Astrocyte of the hippocampus (primary cell): ENCODE results near the gene SOST.

ENCODE experiments used
- DNase-seq: peaks from one replicate; pipeline ENCODE4 v3.0.0; 2011; ENCODE audit warnings: low read depth, low spot score

Gene SOST

DNA sequence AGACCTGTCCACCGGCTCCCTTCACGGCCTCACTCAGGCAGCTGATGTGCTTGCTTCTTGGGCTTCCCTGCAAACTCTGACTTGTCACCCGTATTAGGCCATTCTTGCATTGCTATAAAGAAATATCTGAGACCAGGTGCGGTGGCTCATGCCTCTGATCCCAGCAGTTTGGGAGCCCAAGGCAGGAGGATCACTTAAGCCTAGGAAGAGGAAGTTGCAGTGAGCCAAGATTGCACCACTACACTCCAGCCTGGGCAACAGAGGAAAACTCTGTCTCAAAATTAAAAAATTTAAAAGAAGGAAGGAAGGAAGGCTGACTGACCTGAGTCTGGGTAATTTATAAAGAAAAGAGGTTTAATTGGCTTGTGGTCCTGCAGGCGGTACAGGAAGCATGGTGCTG lies 17.0 kb downstream of the SOST start:
- no peak for DNase-seq

DNA sequence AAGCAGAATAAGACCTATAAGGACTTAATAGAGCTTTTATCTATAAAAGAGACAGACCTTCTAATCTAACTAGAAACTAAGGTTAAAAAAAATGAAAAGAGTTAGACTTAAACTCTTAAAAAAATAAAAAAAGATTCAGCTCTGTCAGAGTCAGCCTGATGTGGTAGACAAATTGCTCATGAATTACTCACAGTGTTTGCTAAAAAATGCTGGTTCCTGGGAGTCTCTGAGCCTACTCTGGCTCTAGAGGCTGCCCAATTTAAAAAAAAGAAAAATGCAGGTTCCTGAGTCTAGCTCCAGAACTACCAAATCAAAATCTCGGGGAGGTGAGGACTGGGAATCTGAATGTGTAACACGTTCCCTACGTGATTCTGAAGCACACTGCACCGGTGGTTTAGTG lies 18.1 kb downstream of the SOST start:
- peak; percentile 51 for DNase-seq

DNA sequence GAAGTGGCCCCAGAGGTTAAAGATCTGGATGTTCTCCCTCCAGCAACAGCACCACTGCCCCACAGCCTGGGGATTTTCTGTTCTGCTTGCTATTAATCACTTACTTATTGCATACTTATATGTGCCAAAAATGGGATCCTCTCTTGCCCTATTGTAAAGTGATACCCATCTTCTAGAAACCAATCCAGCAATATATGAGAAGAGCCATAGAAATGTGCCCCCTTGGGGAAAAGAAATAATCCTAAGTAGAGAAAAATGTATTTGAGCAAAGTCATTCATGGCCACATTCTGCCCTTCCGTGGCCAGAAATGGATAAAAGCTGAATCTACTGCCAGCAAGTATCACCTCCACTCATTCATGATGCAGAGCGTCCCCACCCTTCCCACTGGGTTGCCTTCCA lies 20.9 kb downstream of the SOST start:
- no peak for DNase-seq

DNA sequence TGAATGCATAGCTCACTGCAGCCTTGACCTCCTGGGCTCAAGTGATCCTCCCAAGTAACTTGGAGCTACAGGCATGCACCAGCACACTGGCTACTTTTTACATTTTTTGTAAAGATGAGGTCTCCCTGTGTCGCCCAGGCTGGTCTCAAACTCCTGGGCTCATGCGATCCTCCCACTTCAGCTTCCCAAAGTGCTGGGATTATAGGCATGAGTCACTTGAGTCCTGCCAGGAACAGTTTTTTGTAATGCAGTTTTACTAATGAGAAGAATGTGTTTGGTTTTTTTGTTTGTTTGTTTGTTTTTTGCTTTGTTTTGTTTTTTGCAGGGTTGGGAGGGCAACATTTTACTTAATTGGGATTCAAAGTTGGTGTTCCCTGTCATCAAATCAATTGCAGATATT lies 22.2 kb downstream of the SOST start:
- peak; percentile 35 for DNase-seq

DNA sequence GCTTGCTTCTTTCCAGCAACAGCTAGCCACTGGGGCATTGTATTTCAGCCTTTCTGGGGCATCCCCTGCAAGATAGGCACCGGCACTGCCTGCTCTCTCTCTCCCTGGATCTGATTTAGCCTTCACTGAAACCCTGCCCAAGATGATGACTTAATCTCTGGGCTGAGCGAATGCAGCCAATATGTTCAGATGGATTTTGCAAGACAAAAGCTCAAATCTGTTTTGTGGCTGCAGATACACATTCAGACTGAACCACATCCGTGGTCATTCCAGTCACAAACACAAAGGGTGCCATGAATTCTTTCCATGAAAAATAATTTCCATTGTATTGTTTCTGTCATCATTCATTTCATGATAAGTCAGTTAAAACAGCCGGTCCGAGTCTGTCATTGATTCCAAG lies 24.2 kb downstream of the SOST start:
- peak; percentile 93 for DNase-seq

DNA sequence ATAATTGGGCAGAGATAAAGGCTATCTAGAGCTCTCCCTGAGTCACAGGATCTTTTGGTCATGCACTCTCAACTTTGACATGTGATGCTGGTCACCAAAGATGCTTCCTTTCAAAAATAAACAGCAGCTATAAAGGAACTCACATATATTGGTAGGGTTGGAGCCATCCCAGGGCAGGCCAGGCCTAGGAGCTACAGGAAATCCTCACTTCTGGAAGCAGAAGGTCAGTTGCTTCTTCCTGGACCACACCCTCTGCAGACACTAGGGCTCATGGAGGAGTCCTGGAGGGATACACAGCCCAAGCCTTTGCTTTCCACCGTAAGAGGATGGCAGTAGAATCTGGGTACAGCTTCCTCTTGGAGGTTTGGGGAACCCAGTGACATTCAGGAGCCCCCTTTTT lies 24.6 kb downstream of the SOST start:
- no peak for DNase-seq

DNA sequence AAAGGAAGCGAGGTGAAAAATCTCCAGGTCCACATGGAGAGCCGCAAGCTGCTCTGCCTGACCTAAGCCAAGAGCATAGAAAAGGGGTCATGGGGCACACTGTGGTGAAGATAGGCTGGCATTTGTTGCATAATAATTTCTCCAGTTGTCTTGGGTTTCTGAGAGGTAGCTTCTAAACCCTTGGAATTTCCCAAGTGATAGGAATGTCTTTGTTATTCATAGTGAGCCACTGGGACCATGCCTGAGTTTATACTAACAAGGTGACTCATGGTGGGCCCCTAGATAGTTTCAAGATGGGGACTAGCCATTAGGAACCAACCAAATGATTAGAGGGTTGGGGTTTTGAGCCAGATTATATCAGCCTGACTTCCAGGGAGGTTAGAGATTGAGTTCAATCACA lies 25.6 kb downstream of the SOST start:
- peak; percentile 87 for DNase-seq

DNA sequence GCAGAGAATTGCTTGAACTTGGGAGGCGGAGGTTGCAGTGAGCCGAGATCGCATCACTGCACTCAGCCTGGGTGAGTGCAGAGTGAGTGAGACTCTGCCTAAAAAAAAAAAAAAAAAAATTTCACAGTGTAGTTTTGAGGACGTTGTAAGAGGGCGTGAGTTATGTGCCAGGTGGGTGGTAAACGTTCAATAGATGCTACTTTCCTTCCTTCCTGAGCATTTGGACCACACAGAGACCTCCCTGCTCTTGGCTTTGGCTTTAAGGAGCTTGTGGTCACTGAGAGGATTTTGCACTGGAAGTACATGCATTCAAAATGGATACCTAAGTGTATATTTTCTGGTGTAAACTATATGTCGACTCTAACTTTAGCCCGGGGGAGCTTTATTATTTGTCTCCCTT lies 30.5 kb downstream of the SOST start:
- DNase-seq, result no peak

DNA sequence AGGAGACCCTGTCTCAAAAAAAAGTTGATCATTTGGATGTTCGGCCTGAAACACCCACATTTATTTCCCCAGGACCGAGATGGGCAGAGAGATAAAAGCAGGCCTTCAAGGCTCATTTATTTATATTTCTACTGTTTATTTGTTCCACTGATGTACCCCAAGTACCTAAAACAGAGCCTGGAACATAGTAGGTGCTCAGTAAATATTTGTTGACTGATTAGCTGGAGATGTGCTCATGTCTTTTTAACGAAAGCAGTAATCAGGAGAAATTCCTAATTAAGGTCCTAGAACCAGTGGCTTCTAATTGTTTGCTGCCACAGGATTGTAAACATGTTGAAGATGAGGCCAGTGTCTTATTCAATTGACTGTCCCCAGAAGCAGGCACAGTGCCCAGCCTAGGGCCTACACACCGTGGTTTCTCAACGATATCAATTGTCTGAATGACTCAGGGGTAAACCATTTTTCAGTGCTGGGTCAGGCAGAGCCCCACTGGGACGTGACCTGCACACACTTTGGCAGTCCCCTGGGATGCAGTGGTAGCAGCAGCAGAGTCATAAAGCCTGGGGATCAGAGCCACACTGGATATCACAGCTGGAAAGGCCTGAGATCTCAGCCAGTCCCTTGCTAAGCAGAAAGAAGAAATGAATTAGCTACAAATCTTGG lies 34.8 kb downstream of the SOST start:
- peak; percentile 71 for DNase-seq

DNA sequence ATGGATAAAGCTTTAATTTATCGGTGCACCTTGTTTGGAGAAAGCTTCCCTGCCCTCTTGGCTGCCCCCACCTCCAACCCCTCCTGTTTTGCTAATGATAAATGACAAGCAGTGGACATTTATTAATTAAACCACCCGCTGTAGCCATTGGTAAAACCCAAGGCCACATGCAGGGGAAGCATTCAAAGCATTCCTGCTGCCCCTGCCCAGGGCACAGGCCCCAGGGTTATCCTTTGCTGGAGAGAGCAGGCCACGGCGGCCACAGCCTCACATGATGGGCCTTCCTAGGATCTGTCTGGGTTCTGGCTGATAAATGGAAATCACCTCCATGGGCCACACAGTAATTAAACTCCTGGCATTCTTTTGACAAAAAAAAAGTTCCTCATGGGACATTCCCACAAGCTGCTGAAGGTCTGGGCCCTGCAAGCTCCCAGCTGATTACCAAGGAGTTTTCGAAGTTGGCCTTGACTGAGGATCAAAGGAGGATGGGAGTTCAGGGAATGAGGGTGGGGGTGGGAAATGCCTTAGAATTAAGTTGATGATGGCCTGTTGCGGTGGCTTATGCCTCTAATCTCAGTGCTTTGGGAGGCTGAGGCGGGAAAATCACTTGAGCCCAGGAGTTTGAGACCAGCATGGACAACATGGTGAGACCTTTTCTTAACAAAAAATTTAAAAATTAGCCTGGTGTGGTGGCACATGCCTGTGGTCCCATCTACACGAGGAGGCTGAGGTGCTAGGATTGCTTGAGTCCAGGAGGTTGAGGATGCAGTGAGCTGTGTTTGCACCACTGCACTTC lies 35.5 kb downstream of the SOST start:
- DNase-seq, result peak; percentile 37

DNA sequence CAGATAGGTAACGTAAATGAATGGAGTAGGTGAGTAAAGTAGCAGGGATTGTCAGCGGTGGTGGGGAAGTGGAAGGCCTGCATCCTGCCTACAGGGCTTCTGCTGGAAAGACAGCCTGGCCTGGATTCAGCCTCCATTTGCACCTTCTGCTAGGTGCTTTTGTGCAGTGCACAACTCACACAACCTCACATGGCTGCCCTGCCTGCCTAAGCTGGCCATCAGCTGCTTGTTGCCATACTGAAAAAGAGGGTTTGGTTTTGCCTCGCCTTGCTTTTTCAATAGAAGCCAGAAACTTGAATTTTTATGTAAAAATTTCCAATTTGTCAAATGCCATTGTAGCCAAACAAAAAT lies 36.3 kb downstream of the SOST start:
- DNase-seq, result no peak

DNA sequence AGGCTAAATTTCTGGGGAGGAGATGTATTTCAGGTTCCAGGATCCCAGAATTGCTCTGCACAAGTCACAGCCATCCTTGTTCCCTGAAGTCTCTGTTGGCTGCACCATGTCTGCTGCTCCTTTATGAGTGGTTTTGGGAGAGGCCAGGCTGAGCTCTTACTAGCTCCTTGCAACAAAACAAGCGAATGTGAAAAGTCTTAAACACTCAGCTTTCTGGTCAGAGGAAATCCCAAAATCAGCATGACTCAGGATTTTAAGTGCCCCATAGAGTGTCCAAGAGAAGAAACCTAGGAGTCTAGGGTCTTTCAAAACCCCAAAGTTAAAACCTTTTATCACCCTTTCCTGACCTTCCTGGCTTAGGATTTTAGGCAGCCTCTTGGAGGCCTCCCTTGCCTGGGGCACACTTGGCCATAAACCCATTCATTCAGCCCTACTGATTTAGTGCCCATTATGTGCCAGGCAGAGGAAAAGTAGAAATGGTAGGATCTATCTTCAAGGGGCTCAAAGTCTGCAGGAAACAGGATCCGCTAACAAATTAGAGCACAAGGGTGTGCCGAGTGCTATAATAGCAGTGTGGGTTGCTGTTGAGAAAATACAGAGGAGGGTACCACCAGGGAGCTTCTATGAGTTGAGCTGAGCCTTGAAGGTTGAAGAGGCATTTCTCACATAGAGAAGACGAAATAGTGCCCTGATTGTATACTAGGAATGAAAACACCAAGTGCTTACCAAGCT lies 36.9 kb downstream of the SOST start:
- DNase-seq, result no peak

DNA sequence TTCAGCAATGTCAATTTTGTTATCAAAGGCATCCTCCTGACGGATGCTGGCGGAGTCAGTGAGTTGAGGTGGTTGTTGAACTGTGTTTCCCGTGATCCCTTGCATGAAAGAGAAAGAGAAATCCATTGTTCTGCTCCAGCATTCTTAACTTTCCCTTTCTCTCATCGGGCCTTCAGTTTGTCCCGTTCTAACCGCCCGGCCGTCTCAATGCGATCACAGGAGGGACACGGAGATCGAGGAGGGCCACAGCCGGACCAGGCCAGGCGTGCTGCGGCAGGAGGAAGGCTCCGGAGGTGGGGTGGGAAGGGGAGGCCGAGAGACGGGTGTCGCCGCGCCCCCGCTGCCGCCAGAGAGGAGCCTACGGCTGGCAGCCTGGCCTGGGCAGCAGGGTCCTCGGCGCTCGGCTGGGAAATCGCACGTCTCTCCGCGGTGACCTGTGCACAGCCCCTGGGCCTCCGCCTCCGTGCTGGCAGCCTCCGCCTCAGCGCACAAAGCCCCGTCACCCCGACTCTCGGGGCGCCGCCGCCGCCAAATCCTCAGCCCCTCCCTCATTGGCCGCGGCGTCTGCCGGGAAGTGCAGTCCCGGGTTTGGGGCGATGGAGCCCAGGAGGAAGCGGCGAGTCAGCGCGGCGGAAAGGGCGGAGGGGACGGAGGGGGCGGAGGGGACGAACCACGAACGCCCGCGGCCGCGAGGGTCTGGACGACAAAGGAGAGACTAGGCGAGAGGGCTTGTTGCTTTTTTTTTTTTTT lies 38.1 kb downstream of the SOST start:
- peak; percentile 79 for DNase-seq

DNA sequence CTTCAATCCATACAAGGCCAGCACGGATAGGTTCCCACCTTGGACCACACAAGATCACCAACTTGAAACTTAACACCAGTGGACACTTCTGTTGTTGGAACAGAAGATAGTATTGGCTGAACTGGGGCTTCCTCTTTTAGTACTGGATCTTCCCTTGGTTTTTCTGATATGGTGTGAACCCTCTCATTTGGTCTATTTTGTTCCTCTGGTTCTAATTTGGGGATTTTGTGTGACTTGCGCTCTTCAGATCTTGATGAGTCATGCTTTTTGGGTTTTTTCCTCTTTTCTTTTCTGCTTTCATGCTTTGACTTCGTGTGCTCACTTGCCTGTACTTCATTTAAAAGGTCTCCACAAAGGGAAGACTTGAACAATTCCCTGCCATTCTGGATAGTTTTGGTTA lies 39.0 kb downstream of the SOST start:
- DNase-seq, result no peak

DNA sequence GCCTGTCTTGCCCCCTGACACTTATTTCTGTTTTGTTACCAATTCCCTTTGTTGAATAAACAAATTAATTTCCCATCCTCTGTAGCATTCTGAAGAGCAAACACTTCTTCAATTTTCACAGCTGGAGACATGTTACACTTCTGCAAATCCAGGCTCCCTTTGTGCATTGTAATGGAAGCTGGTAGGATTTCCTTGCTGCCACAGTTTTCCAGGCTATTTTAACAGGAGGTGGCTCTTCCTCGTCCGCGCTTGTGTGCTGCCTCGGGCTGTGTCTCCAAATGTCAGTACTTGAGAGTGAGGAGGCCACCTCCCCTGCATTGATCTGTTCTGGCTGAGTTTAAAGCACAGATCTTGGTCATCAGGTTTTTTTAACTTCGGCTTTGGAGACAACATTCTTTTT lies 40.0 kb downstream of the SOST start:
- no peak for DNase-seq

DNA sequence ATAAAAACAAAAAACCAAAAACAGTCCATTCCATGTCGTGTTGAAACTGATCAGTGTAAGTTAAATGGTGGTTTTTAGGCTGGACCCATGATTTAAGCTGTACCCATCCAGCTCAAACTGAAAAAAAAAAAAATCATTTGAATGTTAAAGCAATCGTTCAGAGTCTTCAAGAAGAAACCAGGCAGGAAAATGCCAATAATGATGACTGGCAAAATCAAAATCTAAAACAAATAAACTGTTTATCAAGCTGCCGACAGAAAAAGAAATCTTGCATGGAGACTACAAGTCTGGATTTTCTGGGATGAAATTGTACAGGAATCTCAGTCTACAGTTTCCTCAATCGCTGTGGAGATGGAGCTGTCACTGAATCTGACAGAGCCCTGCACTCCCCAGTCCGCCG lies 40.7 kb downstream of the SOST start:
- no peak for DNase-seq

DNA sequence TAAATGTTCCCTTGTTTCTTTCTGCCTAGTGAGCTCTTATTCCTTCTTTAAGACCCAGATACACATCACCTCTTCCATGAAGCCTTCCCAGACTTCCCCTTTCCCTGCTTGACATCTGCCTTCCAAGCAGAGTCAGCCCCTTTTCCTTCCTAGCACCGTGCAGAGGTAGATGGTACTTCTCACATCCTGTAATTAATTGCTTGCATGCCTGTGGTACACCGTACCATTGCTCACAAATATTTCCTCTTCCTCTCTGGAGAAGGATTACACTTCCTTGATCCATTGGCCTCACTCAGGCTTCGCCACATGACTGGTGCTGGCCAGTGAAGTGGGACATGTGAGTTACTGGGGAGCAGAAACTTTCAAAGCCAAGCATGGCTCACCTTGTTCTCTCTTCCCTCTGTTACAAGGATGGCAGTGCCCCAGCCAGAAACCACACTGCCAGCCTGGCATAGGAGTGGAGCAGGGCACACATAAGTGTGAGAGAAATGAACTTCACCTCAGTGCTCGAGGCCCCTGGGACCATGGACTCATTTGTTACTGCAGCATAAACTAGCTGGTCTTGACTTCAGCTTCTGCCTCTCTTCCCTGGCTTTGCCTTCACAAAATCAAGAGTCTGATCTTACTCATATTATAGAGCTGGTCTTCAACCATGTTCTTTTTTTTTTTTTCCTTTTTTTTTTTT lies 44.0 kb downstream of the SOST start:
- peak; percentile 69 for DNase-seq

DNA sequence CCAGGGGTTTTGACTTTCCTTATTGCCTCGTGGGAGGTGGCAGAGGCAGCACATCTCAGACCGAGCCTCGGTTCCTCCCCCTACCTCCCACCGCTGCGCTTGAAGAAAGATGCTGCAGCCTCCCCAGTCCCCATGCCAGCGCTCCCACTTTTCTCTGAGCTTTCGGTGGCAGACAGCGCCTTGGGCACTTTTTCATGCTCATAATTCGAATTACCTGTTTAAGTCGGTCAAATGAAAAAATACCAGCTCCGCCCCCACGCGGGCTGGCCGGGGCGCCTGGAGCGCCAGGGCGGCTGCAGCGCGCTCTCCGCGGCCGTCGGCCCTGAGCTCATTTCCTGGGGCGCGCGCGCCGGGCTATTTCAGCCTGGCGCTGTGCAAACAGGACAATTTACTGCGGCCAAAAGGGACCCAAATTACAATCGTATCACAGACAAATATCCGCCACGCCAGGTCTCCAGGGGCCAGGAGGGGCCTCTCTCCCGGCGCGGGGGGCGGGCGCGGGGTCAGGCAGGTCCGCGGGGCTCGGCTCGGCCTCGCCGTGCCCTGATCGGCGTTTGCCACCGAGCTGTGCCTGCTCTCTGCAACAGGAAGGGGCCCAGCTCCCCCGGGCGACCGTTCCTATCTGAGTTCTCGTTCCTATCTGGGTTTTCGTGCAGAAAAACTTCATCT lies 45.0 kb downstream of the SOST start:
- peak; percentile 68 for DNase-seq

DNA sequence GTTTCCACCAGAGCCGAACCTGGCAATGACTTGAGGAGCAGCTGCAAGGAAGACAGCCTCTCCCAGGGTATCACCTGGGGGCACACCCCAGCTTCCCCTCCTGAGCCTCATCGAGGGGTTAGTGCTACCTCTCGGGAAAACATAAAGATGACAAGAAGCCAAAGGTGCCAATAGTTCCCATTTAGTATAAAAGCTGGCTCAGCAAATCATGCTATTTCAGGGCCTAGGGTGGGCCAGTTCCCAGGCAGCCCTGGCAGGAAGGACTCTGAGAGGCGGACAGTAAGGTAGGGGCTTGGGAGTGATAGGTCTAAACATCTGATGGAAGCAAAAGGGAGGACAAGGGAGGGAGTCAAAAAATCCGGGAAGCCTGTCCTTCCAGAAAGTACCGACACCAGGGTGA lies 46.2 kb downstream of the SOST start:
- DNase-seq, result no peak

DNA sequence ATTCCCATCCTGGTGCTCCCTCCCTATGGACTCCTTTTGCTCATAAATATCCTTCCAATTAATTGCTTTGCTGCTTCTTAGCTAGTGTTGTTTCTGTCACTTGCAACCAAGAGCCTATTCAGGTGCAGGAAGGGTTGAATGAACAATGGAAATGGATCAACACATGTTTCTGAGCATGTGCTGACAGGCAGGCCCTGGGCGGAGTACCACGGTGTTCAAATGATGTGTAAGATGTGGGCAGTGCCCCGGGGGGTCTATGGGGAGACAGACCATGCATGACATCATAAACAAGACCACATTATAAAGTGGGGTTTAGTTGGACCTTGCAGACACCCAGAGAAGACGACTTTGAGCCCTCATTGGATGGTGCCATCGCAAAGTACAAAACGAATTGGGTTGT lies 48.5 kb downstream of the SOST start:
- no peak for DNase-seq

DNA sequence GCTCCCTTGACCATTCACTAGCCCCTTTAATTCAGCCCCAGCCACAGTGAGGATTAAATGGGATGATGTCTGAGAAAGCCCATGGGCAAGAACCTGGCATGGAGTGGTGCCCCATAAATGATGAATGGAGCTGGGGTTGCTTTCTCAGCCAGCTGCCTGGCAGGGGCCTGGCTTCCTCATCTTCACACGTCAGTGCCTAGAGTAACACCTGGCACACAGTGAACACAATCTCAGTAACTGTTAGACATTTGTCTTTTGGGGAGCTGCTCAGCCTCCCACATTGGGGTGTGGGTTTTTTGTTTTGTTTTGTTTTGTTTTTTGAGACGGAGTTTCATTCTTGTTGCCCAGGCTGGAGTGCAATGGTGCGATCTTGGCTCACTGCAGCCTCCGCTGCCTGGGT lies 49.4 kb downstream of the SOST start:
- DNase-seq, result no peak
